GM21529 (cell line): ENCODE data around the gene FAAH.

Experiments
- ATAC-seq: cut with Tn5 transposase; IDR thresholded peaks from one replicate; pipeline ENCODE4 v1.9.1; 2021; ENCODE audit not compliant: unreplicated experiment

FAAH gene

DNA sequence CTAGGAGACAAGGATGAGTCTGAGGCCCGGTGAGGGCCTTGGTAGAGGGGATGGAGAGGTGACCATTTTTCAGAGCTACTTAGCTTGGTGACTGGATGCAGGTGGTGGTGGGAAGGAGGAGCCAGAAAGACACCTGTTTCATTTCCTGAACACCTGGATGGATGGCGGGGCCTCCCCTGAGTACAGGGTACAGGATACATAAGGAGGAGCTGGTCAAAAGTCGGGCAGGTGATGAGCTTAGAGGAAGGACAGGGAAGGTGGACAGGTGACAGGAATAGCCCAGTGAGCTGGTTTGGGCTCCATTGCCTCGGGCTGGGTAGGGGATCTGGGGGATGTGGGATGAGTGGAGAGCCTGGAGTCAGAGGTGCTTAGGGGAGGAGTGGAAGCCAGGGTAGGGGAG, 6.3 kb downstream of the FAAH start:
- no peak for ATAC-seq

DNA sequence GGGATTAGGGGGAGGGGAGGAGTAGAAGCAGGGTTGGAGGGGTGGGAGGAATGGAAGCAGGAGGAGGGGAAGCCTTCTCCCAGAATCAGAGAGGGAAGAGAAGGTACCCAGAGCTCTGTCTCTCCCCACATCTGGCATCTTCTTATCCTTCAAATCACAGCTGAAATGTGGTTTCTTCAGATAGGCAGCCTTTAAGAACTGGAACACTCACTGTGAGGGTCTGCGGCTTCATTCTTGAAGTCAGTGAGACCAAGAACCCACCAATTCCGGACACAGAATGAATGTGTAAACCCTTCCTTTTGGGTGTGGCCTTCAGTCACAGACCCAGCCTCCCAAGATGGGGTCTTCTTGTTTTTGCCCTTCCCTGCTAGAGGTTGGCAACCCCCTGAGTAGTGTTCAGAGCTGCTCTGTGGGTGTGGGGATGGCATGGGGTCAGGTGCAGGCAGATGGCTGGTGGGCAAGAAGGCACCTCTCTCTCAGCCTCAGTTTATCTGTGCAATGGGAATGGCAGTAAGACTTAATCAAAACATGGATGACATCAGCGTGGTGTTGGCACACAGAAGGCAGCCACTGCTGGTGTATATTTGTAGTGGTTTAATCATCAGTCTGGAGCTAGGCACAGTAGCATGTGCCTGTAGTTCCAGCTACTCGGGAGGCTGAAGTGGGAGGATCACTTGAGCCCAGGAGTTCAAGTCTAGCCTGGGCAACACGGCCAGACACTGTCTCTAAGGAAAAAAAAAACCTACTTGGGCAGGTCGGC, 7.2 kb downstream of the FAAH start:
- ATAC-seq = no peak

DNA sequence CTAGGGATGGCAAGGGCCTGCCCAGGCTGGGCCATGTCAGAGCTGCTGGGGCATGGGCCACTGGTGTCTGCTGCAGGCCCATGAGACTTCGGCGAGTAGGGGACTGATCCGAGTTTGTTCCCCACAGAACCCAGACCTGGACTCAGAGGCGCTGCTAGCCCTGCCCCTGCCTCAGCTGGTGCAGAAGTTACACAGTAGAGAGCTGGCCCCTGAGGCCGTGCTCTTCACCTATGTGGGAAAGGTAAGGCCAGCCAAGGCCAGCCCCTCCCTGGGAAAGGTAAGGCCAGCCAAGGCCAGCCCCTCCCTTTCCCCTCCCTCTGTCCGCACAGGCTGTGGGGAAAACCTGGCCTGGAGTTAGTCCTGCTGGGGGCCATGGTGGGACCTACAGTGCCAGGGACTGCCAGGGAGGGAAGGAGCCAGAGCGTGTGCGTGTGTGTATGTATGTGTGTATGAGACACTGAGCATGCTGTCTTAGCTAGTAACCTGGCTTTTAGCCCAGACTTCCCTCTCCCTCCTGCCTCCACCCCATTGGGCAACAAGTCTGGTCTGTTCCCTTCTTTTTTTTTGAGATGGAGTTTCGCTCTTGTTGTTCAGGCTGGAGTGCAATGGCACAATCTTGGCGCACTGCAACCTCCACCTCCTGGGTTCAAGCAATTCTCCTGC, 8.0 kb downstream of the FAAH start:
- ATAC-seq = no peak

DNA sequence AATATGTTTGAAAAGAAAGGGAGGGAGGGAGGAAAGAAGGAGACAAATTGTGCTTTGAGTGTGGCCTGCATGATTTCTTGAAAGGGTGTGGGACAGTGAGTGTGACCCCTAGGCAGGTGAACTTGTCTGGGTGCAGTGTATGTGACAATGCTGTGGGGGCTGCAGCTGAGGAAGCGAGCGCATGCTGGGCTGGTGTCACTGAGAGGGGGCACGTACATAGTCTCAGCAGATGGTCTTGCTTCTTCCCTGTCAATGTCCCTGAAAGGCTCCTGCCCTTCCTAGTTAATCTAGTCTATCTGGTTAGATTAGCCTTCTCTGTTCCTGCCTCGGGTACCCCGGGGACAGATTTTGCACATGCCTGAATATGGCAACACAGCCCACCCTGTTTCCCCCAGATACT, 9.8 kb downstream of the FAAH start:
- ATAC-seq = no peak

DNA sequence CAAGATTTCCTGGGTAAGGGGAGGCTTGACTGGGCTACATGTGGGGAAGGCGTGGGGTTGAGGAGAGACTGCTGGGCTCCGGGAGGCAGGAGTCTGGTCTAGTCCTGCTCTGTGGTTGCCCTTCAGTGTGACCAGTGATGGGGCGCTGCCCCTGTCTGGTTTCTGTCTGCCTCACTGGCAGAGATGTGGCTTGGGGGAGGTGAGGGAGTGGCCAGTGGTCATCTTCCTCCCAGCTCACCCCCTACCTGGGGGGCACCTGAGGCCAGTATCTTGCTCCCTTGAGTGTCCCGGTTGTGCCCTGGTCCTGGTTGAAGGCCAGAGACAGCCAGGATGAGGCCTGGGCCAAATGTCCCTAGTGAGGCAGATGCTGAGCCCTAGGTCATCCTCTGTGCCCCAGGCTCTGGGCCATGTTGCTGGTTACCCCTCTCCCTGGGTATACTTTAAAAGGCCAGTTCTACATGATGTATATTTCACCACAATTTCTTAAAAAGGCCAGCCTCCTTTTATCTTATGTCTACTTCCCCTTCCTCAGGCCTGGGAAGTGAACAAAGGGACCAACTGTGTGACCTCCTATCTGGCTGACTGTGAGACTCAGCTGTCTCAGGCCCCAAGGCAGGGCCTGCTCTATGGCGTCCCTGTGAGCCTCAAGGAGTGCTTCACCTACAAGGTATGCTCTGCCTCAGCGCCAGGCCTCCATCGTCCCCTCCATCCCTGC, 10.5 kb downstream of the FAAH start:
- no peak for ATAC-seq

DNA sequence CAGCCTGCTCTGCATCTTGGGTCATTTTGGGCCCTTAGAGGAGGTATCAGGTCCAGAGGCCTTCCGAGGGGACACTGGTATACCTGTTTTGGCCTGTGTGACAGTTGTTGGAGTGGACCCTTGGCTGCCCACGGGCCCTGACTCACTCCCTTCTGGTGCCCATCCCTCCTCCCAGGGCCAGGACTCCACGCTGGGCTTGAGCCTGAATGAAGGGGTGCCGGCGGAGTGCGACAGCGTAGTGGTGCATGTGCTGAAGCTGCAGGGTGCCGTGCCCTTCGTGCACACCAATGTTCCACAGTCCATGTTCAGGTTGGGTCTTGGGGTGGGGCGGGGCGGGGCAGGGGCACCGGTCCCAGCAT, 11.1 kb downstream of the FAAH start:
- ATAC-seq = no peak

DNA sequence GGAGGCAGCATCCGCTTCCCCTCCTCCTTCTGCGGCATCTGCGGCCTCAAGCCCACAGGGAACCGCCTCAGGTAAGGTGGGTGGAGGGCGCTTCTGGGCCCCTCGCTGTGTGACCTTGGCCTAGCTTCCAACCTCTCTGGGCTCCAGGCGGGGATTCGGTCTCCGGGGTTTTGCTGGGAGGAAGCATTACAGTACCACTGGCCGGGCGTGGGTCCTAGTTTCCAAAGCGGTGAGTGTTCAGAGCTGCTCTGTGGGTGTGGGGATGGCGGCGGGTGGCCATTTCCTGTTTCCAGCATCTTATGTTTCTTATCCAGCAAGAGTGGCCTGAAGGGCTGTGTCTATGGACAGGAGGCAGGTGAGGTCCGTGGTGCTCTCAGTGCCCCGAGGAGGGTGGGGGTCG, 11.6 kb downstream of the FAAH start:
- ATAC-seq = no peak

DNA sequence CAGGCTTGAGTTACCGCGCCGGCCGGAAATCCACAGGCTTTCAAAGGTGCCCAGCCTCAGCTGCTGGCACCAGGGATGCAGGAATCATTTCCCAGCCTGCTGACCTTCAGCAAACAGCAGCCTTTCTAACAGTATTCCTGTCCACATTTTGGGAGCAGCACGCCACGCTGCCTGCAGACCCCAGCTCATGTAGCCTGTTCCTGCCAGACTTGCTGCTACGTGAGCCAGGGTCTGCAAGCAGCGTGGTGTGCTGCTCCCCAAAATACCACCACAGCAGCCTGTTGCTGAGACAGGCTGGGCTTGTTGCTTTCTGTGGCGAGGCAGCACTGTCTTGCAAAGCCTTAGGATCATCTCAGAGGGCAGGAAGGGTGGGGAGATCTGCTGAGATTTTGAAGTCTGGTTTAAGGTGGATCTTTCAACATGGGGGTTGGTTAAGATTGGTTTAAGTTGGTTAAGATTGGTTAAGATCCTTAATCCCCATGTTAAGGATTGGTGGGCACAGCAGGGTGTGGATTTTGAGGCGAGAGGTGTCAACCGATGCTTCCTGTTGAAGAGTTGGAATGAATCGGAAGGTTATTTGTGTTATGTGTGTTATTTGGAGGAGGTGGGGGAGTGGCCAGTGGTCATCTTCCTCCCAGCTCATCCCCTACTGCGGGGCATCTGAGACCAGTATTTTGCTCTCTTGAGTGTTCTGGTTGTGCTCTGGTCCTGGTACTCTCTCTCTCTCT, 12.9 kb downstream of the FAAH start:
- ATAC-seq = no peak

DNA sequence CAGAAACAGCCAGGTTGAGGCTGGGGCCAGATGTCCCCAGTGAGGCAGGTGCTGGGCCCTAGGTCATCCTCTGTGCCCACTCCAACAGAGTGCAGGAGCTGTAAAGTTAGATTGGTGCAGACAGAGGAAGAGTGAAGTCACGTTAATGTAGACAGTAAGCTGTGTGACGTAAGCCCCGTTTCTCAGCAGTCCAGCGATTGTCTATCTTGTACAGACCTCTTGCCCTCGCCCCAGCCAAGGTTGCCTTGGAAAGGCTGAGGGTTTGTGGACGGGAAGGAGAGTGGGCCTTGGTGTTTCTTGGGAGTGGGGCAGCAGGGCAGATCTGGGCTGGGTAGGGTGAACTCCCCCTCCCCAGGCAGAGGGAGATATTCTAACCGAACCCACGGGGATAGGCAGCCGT, 13.5 kb downstream of the FAAH start:
- ATAC-seq = no peak

DNA sequence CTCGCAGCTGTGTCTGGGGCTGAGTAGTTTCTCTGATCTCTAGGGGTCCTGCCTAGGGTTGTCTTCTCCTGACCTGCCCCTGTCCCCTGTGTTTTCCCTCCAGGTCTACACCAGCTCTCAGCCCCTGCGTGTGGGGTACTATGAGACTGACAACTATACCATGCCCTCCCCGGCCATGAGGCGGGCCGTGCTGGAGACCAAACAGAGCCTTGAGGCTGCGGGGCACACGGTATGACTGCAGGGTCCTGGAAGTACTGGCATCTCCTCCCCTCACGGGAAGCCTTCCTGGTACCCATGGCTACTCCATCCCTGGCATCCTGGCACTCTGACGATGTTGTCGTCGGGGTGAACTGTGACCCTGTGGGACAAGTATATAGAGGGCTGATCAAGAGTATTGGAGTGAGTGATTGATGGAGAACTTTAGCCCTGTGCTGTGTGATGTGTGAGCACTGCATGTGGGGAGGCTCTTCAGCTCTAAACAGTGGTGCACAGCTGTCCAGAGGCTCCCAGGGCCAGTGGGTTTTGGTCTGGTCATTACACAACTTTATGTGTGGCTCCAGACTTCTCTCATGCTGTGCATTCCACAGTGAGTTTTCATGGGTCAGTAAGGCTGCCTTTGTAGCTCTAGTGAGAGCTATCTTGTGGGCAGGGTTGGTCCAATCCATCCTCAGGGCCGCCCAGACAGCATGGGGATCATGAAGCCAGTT, 14.4 kb downstream of the FAAH start:
- no peak for ATAC-seq

DNA sequence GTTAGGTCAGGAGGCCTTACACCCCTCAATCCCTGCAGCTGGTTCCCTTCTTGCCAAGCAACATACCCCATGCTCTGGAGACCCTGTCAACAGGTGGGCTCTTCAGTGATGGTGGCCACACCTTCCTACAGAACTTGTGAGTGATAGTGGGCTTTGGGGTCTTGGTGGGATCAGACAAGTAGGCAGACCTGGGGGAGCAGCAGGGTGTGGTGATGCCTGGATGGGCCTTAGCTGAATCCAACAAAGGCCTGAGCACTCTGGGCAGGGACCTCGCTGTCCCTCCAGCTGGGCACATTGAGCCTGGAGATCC, 14.9 kb downstream of the FAAH start:
- ATAC-seq = no peak

DNA sequence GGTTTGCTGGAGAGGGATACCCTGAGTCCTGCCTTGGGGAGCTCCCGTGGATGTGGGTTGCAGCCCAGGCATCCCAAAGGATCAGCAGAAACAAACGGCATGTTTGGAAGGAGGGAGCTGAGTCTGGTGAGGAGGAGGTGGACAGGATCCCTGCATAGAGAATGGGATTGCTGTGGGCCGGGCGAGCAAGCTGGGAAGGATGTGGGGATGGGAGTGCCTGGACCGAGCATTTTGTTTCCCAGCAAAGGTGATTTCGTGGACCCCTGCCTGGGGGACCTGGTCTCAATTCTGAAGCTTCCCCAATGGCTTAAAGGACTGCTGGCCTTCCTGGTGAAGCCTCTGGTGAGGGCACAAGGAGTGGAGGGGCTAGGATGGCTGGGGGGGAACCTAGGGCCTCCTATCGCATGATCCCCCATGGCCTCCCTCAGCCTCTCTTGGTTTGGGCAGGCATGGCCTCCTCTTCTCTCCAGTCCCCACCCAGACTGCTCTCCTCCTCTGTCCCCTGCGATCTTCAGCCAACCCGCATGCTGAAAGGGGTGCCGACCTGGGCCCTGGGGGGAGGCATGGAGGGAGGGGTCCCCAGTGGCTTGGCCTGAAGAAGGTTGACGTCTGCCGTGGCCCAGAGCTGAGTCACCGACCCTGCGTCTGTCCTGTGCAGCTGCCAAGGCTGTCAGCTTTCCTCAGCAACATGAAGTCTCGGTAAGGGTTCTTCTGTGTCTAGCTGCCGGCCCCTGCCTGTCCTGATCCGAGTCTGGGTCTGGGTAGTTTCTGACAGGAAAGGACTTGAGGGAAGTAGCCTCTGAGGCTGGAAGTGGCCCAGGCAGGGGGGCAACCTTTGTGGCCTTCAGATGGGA, 16.3 kb downstream of the FAAH start:
- ATAC-seq = no peak

DNA sequence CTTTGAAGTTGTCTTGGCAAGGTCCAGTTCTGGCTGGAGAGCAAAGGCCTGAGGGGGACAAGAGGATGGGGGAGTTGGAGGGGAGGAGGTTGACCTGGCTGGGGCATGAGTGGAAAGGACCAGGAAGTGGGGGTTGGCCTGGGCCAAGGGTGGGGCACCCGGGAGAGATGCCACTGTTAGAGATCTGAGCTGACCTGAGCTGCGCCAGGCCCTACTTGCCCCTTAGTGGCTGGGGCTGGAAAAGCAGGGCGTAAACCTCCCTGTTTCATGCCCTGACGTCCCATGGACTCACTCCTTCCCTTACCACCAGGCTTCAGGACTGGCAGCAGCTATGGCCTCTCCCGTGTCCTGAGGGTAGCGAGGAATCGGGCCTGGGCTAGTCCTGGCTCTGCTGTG, 16.9 kb downstream of the FAAH start:
- ATAC-seq = no peak

DNA sequence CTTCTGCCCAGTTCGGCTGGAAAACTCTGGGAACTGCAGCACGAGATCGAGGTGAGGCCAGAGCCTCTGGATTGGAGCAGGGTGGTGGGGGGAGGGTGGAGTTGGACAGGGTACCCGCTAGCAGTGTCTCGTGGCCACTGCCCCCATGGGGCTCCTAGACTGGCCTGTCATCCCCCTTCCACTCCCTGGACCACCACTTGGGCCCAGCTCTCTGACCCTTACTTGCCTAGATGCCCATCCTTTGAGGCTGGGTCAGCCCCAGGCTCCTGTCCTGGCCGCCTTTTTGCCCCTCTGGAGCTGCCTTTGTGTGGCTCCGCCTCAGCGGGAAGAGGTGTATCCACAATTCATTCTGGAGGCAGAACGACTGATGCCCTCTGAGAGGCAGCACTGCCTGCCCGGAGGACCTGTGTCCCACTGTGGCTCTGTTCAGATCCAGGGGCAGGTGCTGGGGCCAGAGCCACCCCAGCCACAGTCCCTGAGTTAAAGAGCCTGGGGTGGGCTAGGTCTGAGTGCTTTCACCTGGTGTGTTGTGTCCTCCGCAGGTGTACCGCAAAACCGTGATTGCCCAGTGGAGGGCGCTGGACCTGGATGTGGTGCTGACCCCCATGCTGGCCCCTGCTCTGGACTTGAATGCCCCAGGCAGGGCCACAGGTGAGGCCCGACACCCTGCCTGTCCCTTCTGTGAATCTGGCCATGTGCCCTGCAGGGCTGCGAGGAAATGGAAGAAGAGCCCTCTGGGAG, 17.7 kb downstream of the FAAH start:
- no peak for ATAC-seq

DNA sequence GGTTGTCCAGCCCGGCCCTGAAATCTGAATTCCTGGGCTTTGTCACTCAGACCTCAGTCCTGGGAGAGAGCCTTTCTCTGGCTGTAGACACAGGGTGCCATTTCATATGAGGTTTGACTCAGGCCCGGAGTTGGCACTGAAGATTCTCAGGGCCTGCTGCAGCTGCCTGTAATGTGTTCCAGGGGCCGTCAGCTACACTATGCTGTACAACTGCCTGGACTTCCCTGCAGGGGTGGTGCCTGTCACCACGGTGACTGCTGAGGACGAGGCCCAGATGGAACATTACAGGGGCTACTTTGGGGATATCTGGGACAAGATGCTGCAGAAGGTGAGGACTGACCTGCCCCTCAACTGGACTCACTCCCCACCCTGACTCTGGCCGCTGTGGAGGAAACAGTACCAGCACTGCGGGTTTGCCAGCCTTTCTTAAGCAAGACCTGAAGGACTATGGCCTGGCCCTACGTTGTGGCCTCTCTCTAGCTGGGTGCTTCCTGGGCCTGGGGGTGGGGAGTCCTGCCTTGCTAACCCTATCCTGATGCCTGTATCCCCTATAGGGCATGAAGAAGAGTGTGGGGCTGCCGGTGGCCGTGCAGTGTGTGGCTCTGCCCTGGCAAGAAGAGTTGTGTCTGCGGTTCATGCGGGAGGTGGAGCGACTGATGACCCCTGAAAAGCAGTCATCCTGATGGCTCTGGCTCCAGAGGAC, 18.9 kb downstream of the FAAH start:
- no peak for ATAC-seq

DNA sequence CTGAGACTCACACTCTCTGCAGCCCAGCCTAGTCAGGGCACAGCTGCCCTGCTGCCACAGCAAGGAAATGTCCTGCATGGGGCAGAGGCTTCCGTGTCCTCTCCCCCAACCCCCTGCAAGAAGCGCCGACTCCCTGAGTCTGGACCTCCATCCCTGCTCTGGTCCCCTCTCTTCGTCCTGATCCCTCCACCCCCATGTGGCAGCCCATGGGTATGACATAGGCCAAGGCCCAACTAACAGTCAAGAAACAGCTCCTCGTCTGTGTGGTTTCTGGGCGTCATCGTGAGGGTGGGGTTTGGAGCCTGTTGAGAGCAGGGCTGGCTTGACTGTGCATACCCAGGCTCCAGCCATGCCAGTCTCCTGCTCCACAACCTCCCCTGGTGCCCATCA, 19.5 kb downstream of the FAAH start:
- peak; percentile 57 for ATAC-seq

DNA sequence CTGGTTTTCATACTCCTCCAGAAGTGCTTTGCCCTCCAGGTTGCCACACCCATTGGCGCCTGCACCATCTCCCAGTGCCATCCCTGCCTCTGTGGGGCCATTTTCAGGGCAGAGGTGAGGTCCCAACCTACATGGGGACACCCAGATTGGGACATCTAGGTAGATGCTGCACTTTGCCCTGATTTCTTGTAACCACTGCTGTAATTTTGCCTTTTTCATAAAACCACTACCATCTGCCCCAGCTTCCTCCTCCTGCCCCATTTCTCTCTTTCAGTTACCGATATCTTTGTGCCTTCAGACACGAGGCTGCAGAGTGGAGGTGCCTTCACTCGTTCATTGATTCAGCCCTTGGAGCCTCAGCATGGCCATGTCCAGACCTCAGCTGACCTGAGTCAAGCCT, 21.4 kb downstream of the FAAH start:
- no peak for ATAC-seq

DNA sequence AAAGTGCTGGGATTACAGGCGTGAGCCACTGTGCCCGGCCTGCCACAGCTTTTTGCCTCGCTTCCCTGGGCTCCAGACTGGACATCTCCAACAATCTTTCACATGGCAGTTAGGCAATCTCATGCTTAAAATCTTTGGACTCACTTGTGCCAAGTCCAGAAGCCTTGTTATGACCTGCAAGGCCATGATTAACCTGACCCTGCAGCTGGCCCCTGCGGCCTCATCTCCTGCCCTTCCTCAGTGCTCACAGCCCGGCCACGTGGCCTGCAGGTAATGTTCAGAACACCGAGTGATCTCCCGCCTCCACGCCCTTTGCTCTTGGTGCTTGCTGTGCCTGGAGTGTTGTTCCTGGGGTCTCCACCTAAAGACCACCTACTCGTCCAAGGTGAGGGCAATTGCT, 24.9 kb downstream of the FAAH start:
- no peak for ATAC-seq

DNA sequence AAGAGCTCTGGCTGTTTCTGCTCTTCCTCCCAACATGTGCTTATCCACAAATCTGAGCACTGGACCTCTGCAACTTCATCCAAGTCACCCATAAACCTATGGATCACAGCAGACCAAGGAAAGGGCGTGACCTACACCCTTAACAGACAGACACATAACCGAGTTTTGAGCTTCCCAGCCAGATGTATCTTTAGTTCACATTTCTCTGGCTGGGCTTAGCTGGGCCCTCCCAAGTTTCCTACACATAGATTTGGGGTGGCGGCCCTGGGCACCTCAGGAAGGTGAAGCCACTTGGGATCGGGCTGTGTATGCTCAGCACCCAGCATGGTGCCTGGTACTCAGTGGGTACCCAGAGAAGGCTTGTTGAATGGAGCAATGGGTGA, 26.4 kb downstream of the FAAH start:
- no peak for ATAC-seq
